ENCODE data around the gene ARHGAP15. TPM values are rescaled to one million over a fixed set of nuclear protein-coding genes. Genes with fewer than 3 reads are reported as not detected.
A peak's percentile ranks its signal among the peaks of the same experiment; 100 is the strongest.

ARHGAP15 gene
- total RNA-seq, 3 donors from 2014 or later (not counting 1 experiment from before 2014, with no cell fraction given), result 148 to 168 (median 165) TPM

- H3K9me3 ChIP-seq (ENCODE audit: control insufficient read depth, insufficient read depth, low read length), result no peaks in the 10 kb centered on the region
- no peak overlapping the region for H3K27ac ChIP-seq (ENCODE audit: low read length)
- no peaks in the 10 kb centered on the region for H3K36me3 ChIP-seq (ENCODE audit: control insufficient read depth, insufficient read depth, low read length)
- TF ChIP-seq, protein P1, sequence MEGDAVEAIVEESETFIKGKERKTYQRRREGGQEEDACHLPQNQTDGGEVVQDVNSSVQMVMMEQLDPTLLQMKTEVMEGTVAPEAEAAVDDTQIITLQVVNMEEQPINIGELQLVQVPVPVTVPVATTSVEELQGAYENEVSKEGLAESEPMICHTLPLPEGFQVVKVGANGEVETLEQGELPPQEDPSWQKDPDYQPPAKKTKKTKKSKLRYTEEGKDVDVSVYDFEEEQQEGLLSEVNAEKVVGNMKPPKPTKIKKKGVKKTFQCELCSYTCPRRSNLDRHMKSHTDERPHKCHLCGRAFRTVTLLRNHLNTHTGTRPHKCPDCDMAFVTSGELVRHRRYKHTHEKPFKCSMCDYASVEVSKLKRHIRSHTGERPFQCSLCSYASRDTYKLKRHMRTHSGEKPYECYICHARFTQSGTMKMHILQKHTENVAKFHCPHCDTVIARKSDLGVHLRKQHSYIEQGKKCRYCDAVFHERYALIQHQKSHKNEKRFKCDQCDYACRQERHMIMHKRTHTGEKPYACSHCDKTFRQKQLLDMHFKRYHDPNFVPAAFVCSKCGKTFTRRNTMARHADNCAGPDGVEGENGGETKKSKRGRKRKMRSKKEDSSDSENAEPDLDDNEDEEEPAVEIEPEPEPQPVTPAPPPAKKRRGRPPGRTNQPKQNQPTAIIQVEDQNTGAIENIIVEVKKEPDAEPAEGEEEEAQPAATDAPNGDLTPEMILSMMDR (IDR thresholded peaks at IDR 0.05), result no peak
- no peaks in the 10 kb centered on the region for H3K27me3 Mint-ChIP-seq (ENCODE audit: low read depth in 2 of 2)
- H3K9me3 Mint-ChIP-seq, result no peaks in the 10 kb centered on the region
- peaks cover 0 to 8% of the 10 kb centered on the region in 2 donors for H3K4me1 Mint-ChIP-seq
- no peak overlapping the region for H3K4me3 ChIP-seq (ENCODE audit: low read length)
- DNase-seq, result no peak
- no peaks in the 10 kb centered on the region for H3K4me1 ChIP-seq (ENCODE audit: control insufficient read depth, insufficient read depth, low read length)
- no peak overlapping the region for H3K27ac Mint-ChIP-seq
- no peak for ATAC-seq
- H3K4me3 Mint-ChIP-seq, result no peak overlapping the region
- no peaks in the 10 kb centered on the region for H3K36me3 Mint-ChIP-seq
- intact Hi-C loops (cut with micrococcal nuclease), result no loop called here
- H3K27me3 ChIP-seq (ENCODE audit: control insufficient read depth, insufficient read depth, low read length), result no peaks in the 10 kb centered on the region
- WGBS (ENCODE audit: insufficient coverage), result 97% methylated on average over 11 of the region's 11 CpGs
Observed at GRCh38 chr2:143684551-143685320, 555.5 kb downstream of the ARHGAP15 start.

- no peak overlapping the region for H3K4me3 ChIP-seq (ENCODE audit: low read length)
- H3K9me3 Mint-ChIP-seq, result no peaks in the 10 kb centered on the region
- no peak overlapping the region for H3K27ac ChIP-seq (ENCODE audit: low read length)
- no peaks in the 10 kb centered on the region for H3K36me3 ChIP-seq (ENCODE audit: control insufficient read depth, insufficient read depth, low read length)
- DNase-seq, result no peak
- H3K27ac Mint-ChIP-seq, result no peak overlapping the region
- WGBS (ENCODE audit: insufficient coverage), result 97% methylated on average over 5 of the region's 6 CpGs
- no peak for ATAC-seq
- no peaks in the 10 kb centered on the region for H3K27me3 Mint-ChIP-seq (ENCODE audit: low read depth in 2 of 2)
- no peaks in the 10 kb centered on the region for H3K4me1 ChIP-seq (ENCODE audit: control insufficient read depth, insufficient read depth, low read length)
- no peak overlapping the region for H3K4me3 Mint-ChIP-seq
- H3K9me3 ChIP-seq (ENCODE audit: control insufficient read depth, insufficient read depth, low read length), result no peaks in the 10 kb centered on the region
- no peaks in the 10 kb centered on the region for H3K36me3 Mint-ChIP-seq
- TF ChIP-seq, protein P1 (IDR thresholded peaks at IDR 0.05), result no peak
- no peaks in the 10 kb centered on the region for H3K27me3 ChIP-seq (ENCODE audit: control insufficient read depth, insufficient read depth, low read length)
- H3K4me1 Mint-ChIP-seq, result peaks cover 0 to 8% of the 10 kb centered on the region in 2 donors
- intact Hi-C loops (cut with micrococcal nuclease), result no loop called here
Observed at GRCh38 chr2:143685421-143686078, 556.3 kb downstream of the ARHGAP15 start.

GRCh38 chr2:143686585-143687164 lies 557.5 kb downstream of the ARHGAP15 start:
- DNase-seq, result peak in 1 of 2 donors; percentile 45

More at GRCh38 chr2:143686585-143687164, 557.5 kb downstream of the ARHGAP15 start:
- intact Hi-C loops (cut with micrococcal nuclease), result no loop called here
- TF ChIP-seq, protein P1 (IDR thresholded peaks at IDR 0.05), result peak; percentile 57
- peak in 2 of 3 donors; percentile 38 to 50 for ATAC-seq
- H3K36me3 Mint-ChIP-seq, result no peaks in the 10 kb centered on the region
- H3K27me3 Mint-ChIP-seq (ENCODE audit: low read depth in 2 of 2), result no peaks in the 10 kb centered on the region
- Histone ChIP-seq H3K9me3 (ENCODE audit: control insufficient read depth, insufficient read depth, low read length) (no peaks in the 10 kb centered on the region), H3K27ac (ENCODE audit: low read length) (no peak overlapping the region), H3K4me1 (ENCODE audit: control insufficient read depth, insufficient read depth, low read length) (no peaks in the 10 kb centered on the region), H3K27me3 (ENCODE audit: control insufficient read depth, insufficient read depth, low read length) (no peaks in the 10 kb centered on the region), H3K4me3 (ENCODE audit: low read length) (no peak overlapping the region), H3K36me3 (ENCODE audit: control insufficient read depth, insufficient read depth, low read length) (no peaks in the 10 kb centered on the region)
- H3K9me3 Mint-ChIP-seq, result no peaks in the 10 kb centered on the region
- WGBS (ENCODE audit: insufficient coverage), result 52% methylated on average over 3 of the region's 5 CpGs
- H3K27ac Mint-ChIP-seq, result peak overlapping the region in 1 of 2 donors; percentile 60
- no peak overlapping the region for H3K4me3 Mint-ChIP-seq
- peaks cover 5 to 17% of the 10 kb centered on the region in 2 donors for H3K4me1 Mint-ChIP-seq

All from natural killer cell (primary cell).